ENCODE results near the gene APOF.

- TF ChIP-seq TBL1XR1 (IDR thresholded peaks at IDR 0.05; ENCODE audit: low read length in 2 of 2) (no peak), TBP (optimal IDR thresholded peaks at IDR 0.05; ENCODE audit: low read depth, low read length) (no peak), CTCF (IDR thresholded peaks at IDR 0.05 in 2 of 3, conservative IDR thresholded peaks at IDR 0.05 in 1 of 3; ENCODE audit: insufficient read depth in 2 of 3, low read depth in 1 of 3, low read length in 3 of 3) (no peak), ELF1 (tag; IDR thresholded peaks at IDR 0.05) (no peak), EZH2 (IDR thresholded peaks at IDR 0.05; ENCODE audit: borderline replicate concordance, low read depth, low read length) (no peak), FOXK1 (CRISPR knock-in tag; IDR thresholded peaks at IDR 0.05; ENCODE audit: borderline replicate concordance) (no peak), ID3 (CRISPR knock-in tag; IDR thresholded peaks at IDR 0.05) (no peak), ID3 (tag; IDR thresholded peaks at IDR 0.05) (no peak), E2F5 (CRISPR knock-in tag; IDR thresholded peaks at IDR 0.05) (no peak), ETS2 (tag; IDR thresholded peaks at IDR 0.05; ENCODE audit: borderline replicate concordance, poor library complexity, severe bottlenecking) (no peak), CBFB (CRISPR knock-in tag; IDR thresholded peaks at IDR 0.05) (no peak), POLR2A (conservative IDR thresholded peaks at IDR 0.05) (no peak), GTF2F1 (IDR thresholded peaks at IDR 0.05; ENCODE audit: low read depth, low read length) (no peak), REST (IDR thresholded peaks at IDR 0.05; ENCODE audit: borderline replicate concordance) (no peak), REST (CRISPR knock-in tag; IDR thresholded peaks at IDR 0.05; ENCODE audit: low read depth) (no peak), FOXJ3 (CRISPR knock-in tag; IDR thresholded peaks at IDR 0.05) (no peak)
These were observed 13.2 kb upstream of the APOF start for GRCh38 chr12:56375598-56376434.

Data from K562 (cell line).